PC-9 (cell line): ENCODE data around the gene EID3. TPM values are rescaled to one million over a fixed set of nuclear protein-coding genes. Genes with fewer than 3 reads are reported as not detected.
A peak's percentile ranks its signal among the peaks of the same experiment; 100 is the strongest.

Experiments
- BruUV-seq: library from RNA; stranded (reverse); fragments of 400-500 nt; replicated peaks from 2 replicates; lab custom pipeline; 2021; lab: Mats Ljungman, UMichigan
- CTCF ChIA-PET: fragments of 300-600 bp; sonication (Branson Sonifier 250); formaldehyde crosslinking; loops from one replicate; lab custom pipeline; 2022; ENCODE audit warnings: antibody characterized with exemption; lab: Charles Lee
- POLR2A ChIA-PET: fragments of 300-600 bp; sonication (Branson Sonifier 250); formaldehyde crosslinking; loops from one replicate; lab custom pipeline; 2022; ENCODE audit warnings: antibody characterized with exemption; ENCODE audit not compliant: unreplicated experiment; lab: Charles Lee
- DNase-seq, 2 experiments: peaks; one replicate each; pipeline versions ENCODE4 v3.0.0 to v3.0.0-alpha.2; 2015 to 2022; ENCODE audit warnings: mixed read lengths in 1 of 2
- H2AFZ ChIP-seq: fragments of 200-600 bp; sonication (generic); 2 replicates; pipeline ENCODE4 v1.8.1; 2017; ENCODE audit warnings: antibody characterized with exemption
- H3F3A ChIP-seq: fragments of 200-600 bp; sonication (generic); 2 replicates; pipeline ENCODE4 v1.8.1; 2017; ENCODE audit warnings: antibody characterized with exemption, mild to moderate bottlenecking, low read depth; ENCODE audit not compliant: insufficient read depth
- H3K27ac ChIP-seq: fragments of 200-600 bp; sonication (generic); 2 replicates; pipeline ENCODE4 v1.6.1; 2016; ENCODE audit warnings: mixed run types
- H3K27me3 ChIP-seq: fragments of 200-600 bp; sonication (generic); 2 replicates; pipeline ENCODE4 v1.6.1; 2016; ENCODE audit warnings: low read depth, mixed run types; ENCODE audit not compliant: insufficient read depth
- H3K36me3 ChIP-seq: fragments of 200-600 bp; sonication (generic); 2 replicates; pipeline ENCODE4 v1.6.1; 2016; ENCODE audit warnings: low read depth, mixed run types
- H3K4me1 ChIP-seq: fragments of 200-600 bp; sonication (generic); replicated peaks from 2 replicates; pipeline ENCODE4 v1.6.1; 2016; ENCODE audit warnings: mixed run types; ENCODE audit not compliant: insufficient read depth
- H3K4me2 ChIP-seq: fragments of 200-600 bp; sonication (generic); 2 replicates; pipeline ENCODE4 v1.6.1; 2017; ENCODE audit warnings: mixed run types
- H3K4me3 ChIP-seq: fragments of 200-600 bp; sonication (generic); 2 replicates; pipeline ENCODE4 v1.6.1; 2016; ENCODE audit warnings: mixed run types
- H3K79me2 ChIP-seq: fragments of 200-600 bp; sonication (generic); 2 replicates; pipeline ENCODE4 v1.6.1; 2017; ENCODE audit warnings: low read depth, mixed run types
- H3K9me2 ChIP-seq: fragments of 200-600 bp; sonication (generic); 2 replicates; pipeline ENCODE4 v1.8.1; 2017; ENCODE audit warnings: mild to moderate bottlenecking; ENCODE audit not compliant: insufficient read depth
- H3K9me3 ChIP-seq: fragments of 200-600 bp; sonication (generic); 2 replicates; pipeline ENCODE4 v1.8.1; 2016; ENCODE audit warnings: low read depth; ENCODE audit not compliant: insufficient read depth
- H4K20me1 ChIP-seq: fragments of 200-600 bp; sonication (generic); 2 replicates; pipeline ENCODE4 v1.8.1; 2017; ENCODE audit not compliant: insufficient read depth
- EZH2 ChIP-seq: fragments of 200-600 bp; sonication (generic); IDR thresholded peaks from 2 replicates; pipeline ENCODE4 v1.8.0; 2017; ENCODE audit warnings: antibody characterized with exemption, low read depth
- intact Hi-C: fragments of 100-400 bp; cut with micrococcal nuclease; formaldehyde crosslinking; loops from one replicate; pipeline ENCODE4 v1.10.0; 2022; ENCODE audit not compliant: unreplicated experiment
- total RNA-seq: library from RNA; stranded (reverse); gene quantifications from 2 replicates; pipeline ENCODE4 v1.2.3, GENCODE V29; 2021
- TF ChIP-seq, protein P1 (sequence below): fragments of 200-600 bp; sonication (generic); conservative IDR thresholded peaks from 2 replicates; pipeline ENCODE4 v1.6.1; 2017; ENCODE audit warnings: mixed run types, antibody characterized with exemption, mild to moderate bottlenecking, moderate library complexity

The EID3 gene
- total RNA-seq, 1 experiment from 2014 or later: 42.4 TPM

DNA sequence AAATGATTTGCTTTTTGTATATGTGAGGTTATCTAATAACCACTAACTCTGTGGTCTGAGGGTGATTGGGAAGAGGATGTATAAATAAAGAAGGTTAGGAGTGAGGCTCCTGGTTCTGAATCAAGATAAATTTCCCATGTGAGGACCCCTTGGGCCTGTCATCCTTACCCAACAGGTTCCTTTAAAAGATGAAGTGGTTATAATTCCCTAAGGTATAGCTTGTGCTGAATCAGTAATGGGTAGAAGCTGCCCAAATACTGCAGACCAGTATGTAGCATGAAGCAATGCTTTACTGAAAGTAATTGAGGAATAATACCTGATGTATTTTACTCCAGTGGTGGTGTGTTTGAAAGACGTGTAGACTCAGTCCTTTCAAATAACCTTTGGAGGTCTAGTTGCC lies 8.7 kb downstream of the EID3 start:
- ChIA-PET POLR2A (no interaction called here), CTCF (no interaction called here)
- intact Hi-C loops: loop anchor here (10.0 kb wide), 1 partner anchor 177 kb away; the partner anchor contains the start of gene NFYB
- peak overlapping the region; percentile 22 for H3K4me2 ChIP-seq
- TF ChIP-seq, protein P1, sequence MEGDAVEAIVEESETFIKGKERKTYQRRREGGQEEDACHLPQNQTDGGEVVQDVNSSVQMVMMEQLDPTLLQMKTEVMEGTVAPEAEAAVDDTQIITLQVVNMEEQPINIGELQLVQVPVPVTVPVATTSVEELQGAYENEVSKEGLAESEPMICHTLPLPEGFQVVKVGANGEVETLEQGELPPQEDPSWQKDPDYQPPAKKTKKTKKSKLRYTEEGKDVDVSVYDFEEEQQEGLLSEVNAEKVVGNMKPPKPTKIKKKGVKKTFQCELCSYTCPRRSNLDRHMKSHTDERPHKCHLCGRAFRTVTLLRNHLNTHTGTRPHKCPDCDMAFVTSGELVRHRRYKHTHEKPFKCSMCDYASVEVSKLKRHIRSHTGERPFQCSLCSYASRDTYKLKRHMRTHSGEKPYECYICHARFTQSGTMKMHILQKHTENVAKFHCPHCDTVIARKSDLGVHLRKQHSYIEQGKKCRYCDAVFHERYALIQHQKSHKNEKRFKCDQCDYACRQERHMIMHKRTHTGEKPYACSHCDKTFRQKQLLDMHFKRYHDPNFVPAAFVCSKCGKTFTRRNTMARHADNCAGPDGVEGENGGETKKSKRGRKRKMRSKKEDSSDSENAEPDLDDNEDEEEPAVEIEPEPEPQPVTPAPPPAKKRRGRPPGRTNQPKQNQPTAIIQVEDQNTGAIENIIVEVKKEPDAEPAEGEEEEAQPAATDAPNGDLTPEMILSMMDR: no peak
- TF ChIP-seq EZH2: no peak
- H3F3A ChIP-seq: peaks cover 100% of the 10 kb centered on the region
- H3K4me1 ChIP-seq: peaks cover 94% of the 10 kb centered on the region
- H3K9me3 ChIP-seq: no peaks in the 10 kb centered on the region
- H3K9me2 ChIP-seq: no peaks in the 10 kb centered on the region
- no peaks in the 10 kb centered on the region for H3K27me3 ChIP-seq
- no peak for DNase-seq
- H3K79me2 ChIP-seq: peaks cover 99% of the 10 kb centered on the region
- peak overlapping the region; percentile 77 for H3K27ac ChIP-seq
- no peak overlapping the region for H2AFZ ChIP-seq
- peaks cover 82% of the 10 kb centered on the region for H3K36me3 ChIP-seq
- H3K4me3 ChIP-seq: no peak overlapping the region
- BruUV-seq: no TSS peak
- H4K20me1 ChIP-seq: peaks cover 100% of the 10 kb centered on the region

GRCh38 chr12:104312654-104313053 lies 9.1 kb downstream of the EID3 start:
- Histone ChIP-seq H3K4me1 (peaks cover 94% of the 10 kb centered on the region), H3K79me2 (peaks cover 99% of the 10 kb centered on the region), H3K27ac (peak overlapping the region; percentile 77), H3K4me3 (no peak overlapping the region), H2AFZ (no peak overlapping the region), H3K4me2 (peak overlapping the region; percentile 22), H3K9me3 (no peaks in the 10 kb centered on the region), H3K36me3 (peaks cover 82% of the 10 kb centered on the region), H3F3A (peaks cover 100% of the 10 kb centered on the region), H3K9me2 (no peaks in the 10 kb centered on the region), H4K20me1 (peaks cover 100% of the 10 kb centered on the region), H3K27me3 (no peaks in the 10 kb centered on the region)
- ChIA-PET POLR2A (no interaction called here), CTCF (no interaction called here)
- no TSS peak for BruUV-seq
- TF ChIP-seq, protein P1: no peak
- TF ChIP-seq EZH2: no peak
- intact Hi-C loops: loop anchor here (10.0 kb wide), 1 partner anchor 178 kb away; the partner anchor contains the start of gene NFYB
- DNase-seq: no peak

- CTCF ChIA-PET: no interaction called here
- H4K20me1 ChIP-seq: peaks cover 100% of the 10 kb centered on the region
Measured at GRCh38 chr12:104313568-104314241, 10.2 kb downstream of the EID3 start.

More at GRCh38 chr12:104313568-104314241, 10.2 kb downstream of the EID3 start:
- POLR2A ChIA-PET: no interaction called here
- Histone ChIP-seq H3K9me3 (no peaks in the 10 kb centered on the region), H3K4me3 (peak overlapping the region; percentile 13; the same call in 1 of the 2 replicates), H3K9me2 (no peaks in the 10 kb centered on the region), H3K36me3 (peaks cover 87% of the 10 kb centered on the region), H3K27me3 (no peaks in the 10 kb centered on the region), H3K4me1 (peaks cover 93% of the 10 kb centered on the region), H3F3A (peaks cover 100% of the 10 kb centered on the region), H3K27ac (peak overlapping the region; percentile 77), H3K79me2 (peaks cover 99% of the 10 kb centered on the region), H2AFZ (no peak overlapping the region), H3K4me2 (peak overlapping the region; percentile 22)
- intact Hi-C loops: loop anchor here (10.0 kb wide), 1 partner anchor 179 kb away; the partner anchor contains the start of gene NFYB
- BruUV-seq: no TSS peak
- no peak for DNase-seq
- TF ChIP-seq, protein P1: no peak
- no peak for TF ChIP-seq EZH2
